WTC11 (cell line): Measurements from ENCODE around the gene EDEM2. TPM values are rescaled to one million over a fixed set of nuclear protein-coding genes. Genes with fewer than 3 reads are reported as not detected.

Experiments
- ATAC-seq: fragments of 200-7000 bp; cut with Tn5 transposase; 2 replicates; pipeline ENCODE4 v1.10.0; 2021; ENCODE audit warnings: mild to moderate bottlenecking, moderate library complexity
- CTCF ChIA-PET: fragments of 300-600 bp; sonication (Branson Sonifier 250); formaldehyde crosslinking; loops from one replicate; lab custom pipeline; 2021; ENCODE audit warnings: antibody characterized with exemption; lab: Charles Lee
- POLR2A ChIA-PET: fragments of 350-600 bp; sonication (Branson Sonifier 250); formaldehyde crosslinking; loops from one replicate; lab custom pipeline; 2021; ENCODE audit warnings: antibody characterized with exemption; lab: Charles Lee
- DNase-seq: peaks from one replicate; pipeline ENCODE4 v3.0.0; 2021; ENCODE audit warnings: low spot score
- H3K27ac Mint-ChIP-seq: 2 replicates; pipeline ENCODE4 v1.8.0; 2021; ENCODE audit warnings: mixed read lengths
- H3K27me3 Mint-ChIP-seq: 2 replicates; pipeline ENCODE4 v1.8.0; 2021; ENCODE audit warnings: low read depth, mild to moderate bottlenecking, moderate library complexity, mixed read lengths
- H3K36me3 Mint-ChIP-seq: 2 replicates; pipeline ENCODE4 v1.8.0; 2021; ENCODE audit warnings: mixed read lengths
- H3K4me1 Mint-ChIP-seq: 2 replicates; pipeline ENCODE4 v1.8.0; 2022; ENCODE audit warnings: mixed read lengths
- H3K4me3 Mint-ChIP-seq: 2 replicates; pipeline ENCODE4 v1.8.0; 2021; ENCODE audit warnings: mild to moderate bottlenecking, moderate library complexity, mixed read lengths
- H3K9me3 Mint-ChIP-seq: 2 replicates; pipeline ENCODE4 v1.8.0; 2021; ENCODE audit warnings: mixed read lengths
- CREB1 ChIP-seq: sonication (generic); formaldehyde crosslinking; IDR thresholded peaks from 2 replicates; pipeline ENCODE4 v1.8.0; 2023; ENCODE audit warnings: mild to moderate bottlenecking, missing genetic modification reagents
- E2F4 ChIP-seq: sonication (generic); formaldehyde crosslinking; IDR thresholded peaks from 2 replicates; pipeline ENCODE4 v1.8.1; 2022; ENCODE audit warnings: low read depth, mild to moderate bottlenecking, moderate library complexity, missing genetic modification reagents, borderline replicate concordance
- GRHL2 ChIP-seq: fragments of 250-450 bp; sonication (Bioruptor Pico); IDR thresholded peaks from 2 replicates; pipeline ENCODE4 v1.8.0; 2022; ENCODE audit warnings: mild to moderate bottlenecking, moderate library complexity; ENCODE audit not compliant: insufficient replicate concordance, severe bottlenecking
- JAZF1 ChIP-seq: fragments of 250-450 bp; sonication (Bioruptor Pico); IDR thresholded peaks from 2 replicates; pipeline ENCODE4 v1.9.0; 2021; ENCODE audit warnings: moderate library complexity, mild to moderate bottlenecking, inconsistent platforms
- MYBL2 ChIP-seq: sonication (generic); formaldehyde crosslinking; IDR thresholded peaks from 2 replicates; pipeline ENCODE4 v1.8.1; 2023; ENCODE audit warnings: mild to moderate bottlenecking, moderate library complexity, missing genetic modification reagents
- NFE2L1 ChIP-seq: sonication (generic); formaldehyde crosslinking; IDR thresholded peaks from 2 replicates; pipeline ENCODE4 v1.8.1; 2023; ENCODE audit warnings: missing genetic modification reagents
- NR3C1 ChIP-seq: sonication (generic); formaldehyde crosslinking; conservative IDR thresholded peaks from 2 replicates; pipeline ENCODE4 v1.8.1; 2023; ENCODE audit warnings: low read depth, mild to moderate bottlenecking, missing genetic modification reagents
- OVOL2 ChIP-seq: fragments of 250-450 bp; sonication (Bioruptor Pico); IDR thresholded peaks from 2 replicates; pipeline ENCODE4 v1.9.0; 2021; ENCODE audit warnings: mild to moderate bottlenecking, borderline replicate concordance
- PRRX2 ChIP-seq: fragments of 250-450 bp; sonication (Bioruptor Pico); IDR thresholded peaks from 2 replicates; pipeline ENCODE4 v1.8.0; 2021; ENCODE audit warnings: mild to moderate bottlenecking
- ZBTB43 ChIP-seq: sonication (generic); formaldehyde crosslinking; IDR thresholded peaks from 2 replicates; pipeline ENCODE4 v1.8.1; 2023; ENCODE audit warnings: mild to moderate bottlenecking, missing genetic modification reagents
- ZNF219 ChIP-seq: sonication (generic); formaldehyde crosslinking; IDR thresholded peaks from 2 replicates; pipeline ENCODE4 v1.8.0; 2023; ENCODE audit warnings: missing genetic modification reagents, mild to moderate bottlenecking, borderline replicate concordance
- ZNF671 ChIP-seq: fragments of 250-450 bp; sonication (Bioruptor Pico); IDR thresholded peaks from 2 replicates; pipeline ENCODE4 v1.8.0; 2021; ENCODE audit warnings: mild to moderate bottlenecking
- total RNA-seq: library from RNA; stranded (reverse); gene quantifications from 3 replicates; pipeline ENCODE4 v1.2.3, GENCODE V29; 2021
- TF ChIP-seq, protein P1 (sequence below): sonication (generic); formaldehyde crosslinking; IDR thresholded peaks from 2 replicates; pipeline ENCODE4 v1.8.1; 2022; ENCODE audit warnings: mild to moderate bottlenecking, moderate library complexity, missing genetic modification reagents
- TF ChIP-seq, protein P2 (sequence below): sonication (generic); formaldehyde crosslinking; IDR thresholded peaks from 2 replicates; pipeline ENCODE4 v1.8.0; 2022; ENCODE audit warnings: mild to moderate bottlenecking, missing genetic modification reagents
- TF ChIP-seq, protein P3 (sequence below): fragments of 200-600 bp; IDR thresholded peaks from 2 replicates; pipeline ENCODE4 v1.8.0; 2022; ENCODE audit warnings: antibody characterized with exemption
- TF ChIP-seq, protein P4 (sequence below): fragments of 250-450 bp; sonication (Bioruptor Pico); IDR thresholded peaks from 2 replicates; pipeline ENCODE4 v1.8.0; 2021; ENCODE audit warnings: mild to moderate bottlenecking
- TF ChIP-seq, protein P5 (sequence below): sonication (generic); formaldehyde crosslinking; IDR thresholded peaks from 2 replicates; pipeline ENCODE4 v1.8.1; 2023; ENCODE audit warnings: mild to moderate bottlenecking, missing genetic modification reagents
- TF ChIP-seq, protein P6 (sequence below): sonication (generic); formaldehyde crosslinking; IDR thresholded peaks from 2 replicates; pipeline ENCODE4 v1.8.0; 2023; ENCODE audit warnings: missing genetic modification reagents

EDEM2 gene
- total RNA-seq, 1 experiment from 2014 or later: 22.7 TPM

DNA sequence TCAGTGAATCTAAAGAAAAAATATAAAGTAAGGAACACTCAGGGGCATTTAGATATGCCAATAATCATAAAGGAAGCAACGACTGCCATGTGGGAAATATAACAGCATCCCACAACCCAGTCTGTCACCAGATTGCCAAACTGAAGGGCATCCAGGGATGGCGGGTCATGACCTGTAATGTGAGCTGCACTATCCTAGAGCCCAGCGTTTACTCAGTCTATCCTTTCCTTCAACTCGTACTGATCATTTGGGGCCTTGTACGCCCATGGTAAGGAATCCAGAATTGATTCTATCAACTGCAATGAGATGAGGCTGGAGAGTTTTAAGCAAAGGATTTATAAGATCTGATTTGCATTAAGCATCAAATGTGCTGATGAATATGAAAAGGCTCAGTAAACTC is 59.8 kb downstream of the EDEM2 start:
- Mint-ChIP-seq H3K27me3 (no peaks in the 10 kb centered on the region), H3K4me3 (no peak overlapping the region), H3K27ac (no peak overlapping the region; the same call in 1 of the 2 replicates), H3K9me3 (no peaks in the 10 kb centered on the region), H3K36me3 (peaks cover 8% of the 10 kb centered on the region), H3K4me1 (peaks cover 21% of the 10 kb centered on the region)
- ChIA-PET POLR2A (no interaction called here), CTCF (interaction anchor here (1.3 kb wide), 1 partner anchor 9 kb away, joined by 4 read pairs; no protein-coding TSS in a partner anchor)
- ATAC-seq (no peak), DNase-seq (no peak)
- TF ChIP-seq, protein P1, sequence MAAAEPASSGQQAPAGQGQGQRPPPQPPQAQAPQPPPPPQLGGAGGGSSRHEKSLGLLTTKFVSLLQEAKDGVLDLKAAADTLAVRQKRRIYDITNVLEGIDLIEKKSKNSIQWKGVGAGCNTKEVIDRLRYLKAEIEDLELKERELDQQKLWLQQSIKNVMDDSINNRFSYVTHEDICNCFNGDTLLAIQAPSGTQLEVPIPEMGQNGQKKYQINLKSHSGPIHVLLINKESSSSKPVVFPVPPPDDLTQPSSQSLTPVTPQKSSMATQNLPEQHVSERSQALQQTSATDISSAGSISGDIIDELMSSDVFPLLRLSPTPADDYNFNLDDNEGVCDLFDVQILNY (CRISPR knock-in tag): no peak
- TF ChIP-seq, protein P2, sequence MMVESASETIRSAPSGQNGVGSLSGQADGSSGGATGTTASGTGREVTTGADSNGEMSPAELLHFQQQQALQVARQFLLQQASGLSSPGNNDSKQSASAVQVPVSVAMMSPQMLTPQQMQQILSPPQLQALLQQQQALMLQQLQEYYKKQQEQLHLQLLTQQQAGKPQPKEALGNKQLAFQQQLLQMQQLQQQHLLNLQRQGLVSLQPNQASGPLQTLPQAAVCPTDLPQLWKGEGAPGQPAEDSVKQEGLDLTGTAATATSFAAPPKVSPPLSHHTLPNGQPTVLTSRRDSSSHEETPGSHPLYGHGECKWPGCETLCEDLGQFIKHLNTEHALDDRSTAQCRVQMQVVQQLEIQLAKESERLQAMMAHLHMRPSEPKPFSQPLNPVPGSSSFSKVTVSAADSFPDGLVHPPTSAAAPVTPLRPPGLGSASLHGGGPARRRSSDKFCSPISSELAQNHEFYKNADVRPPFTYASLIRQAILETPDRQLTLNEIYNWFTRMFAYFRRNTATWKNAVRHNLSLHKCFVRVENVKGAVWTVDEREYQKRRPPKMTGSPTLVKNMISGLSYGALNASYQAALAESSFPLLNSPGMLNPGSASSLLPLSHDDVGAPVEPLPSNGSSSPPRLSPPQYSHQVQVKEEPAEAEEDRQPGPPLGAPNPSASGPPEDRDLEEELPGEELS (CRISPR knock-in tag): no peak
- TF ChIP-seq E2F4 (CRISPR knock-in tag) (no peak), NR3C1 (CRISPR knock-in tag) (no peak), MYBL2 (CRISPR knock-in tag) (no peak), NFE2L1 (CRISPR knock-in tag) (no peak), CREB1 (CRISPR knock-in tag) (no peak), GRHL2 (no peak), JAZF1 (CRISPR knock-in tag) (no peak)
- TF ChIP-seq, protein P3, sequence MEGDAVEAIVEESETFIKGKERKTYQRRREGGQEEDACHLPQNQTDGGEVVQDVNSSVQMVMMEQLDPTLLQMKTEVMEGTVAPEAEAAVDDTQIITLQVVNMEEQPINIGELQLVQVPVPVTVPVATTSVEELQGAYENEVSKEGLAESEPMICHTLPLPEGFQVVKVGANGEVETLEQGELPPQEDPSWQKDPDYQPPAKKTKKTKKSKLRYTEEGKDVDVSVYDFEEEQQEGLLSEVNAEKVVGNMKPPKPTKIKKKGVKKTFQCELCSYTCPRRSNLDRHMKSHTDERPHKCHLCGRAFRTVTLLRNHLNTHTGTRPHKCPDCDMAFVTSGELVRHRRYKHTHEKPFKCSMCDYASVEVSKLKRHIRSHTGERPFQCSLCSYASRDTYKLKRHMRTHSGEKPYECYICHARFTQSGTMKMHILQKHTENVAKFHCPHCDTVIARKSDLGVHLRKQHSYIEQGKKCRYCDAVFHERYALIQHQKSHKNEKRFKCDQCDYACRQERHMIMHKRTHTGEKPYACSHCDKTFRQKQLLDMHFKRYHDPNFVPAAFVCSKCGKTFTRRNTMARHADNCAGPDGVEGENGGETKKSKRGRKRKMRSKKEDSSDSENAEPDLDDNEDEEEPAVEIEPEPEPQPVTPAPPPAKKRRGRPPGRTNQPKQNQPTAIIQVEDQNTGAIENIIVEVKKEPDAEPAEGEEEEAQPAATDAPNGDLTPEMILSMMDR: no peak

DNA sequence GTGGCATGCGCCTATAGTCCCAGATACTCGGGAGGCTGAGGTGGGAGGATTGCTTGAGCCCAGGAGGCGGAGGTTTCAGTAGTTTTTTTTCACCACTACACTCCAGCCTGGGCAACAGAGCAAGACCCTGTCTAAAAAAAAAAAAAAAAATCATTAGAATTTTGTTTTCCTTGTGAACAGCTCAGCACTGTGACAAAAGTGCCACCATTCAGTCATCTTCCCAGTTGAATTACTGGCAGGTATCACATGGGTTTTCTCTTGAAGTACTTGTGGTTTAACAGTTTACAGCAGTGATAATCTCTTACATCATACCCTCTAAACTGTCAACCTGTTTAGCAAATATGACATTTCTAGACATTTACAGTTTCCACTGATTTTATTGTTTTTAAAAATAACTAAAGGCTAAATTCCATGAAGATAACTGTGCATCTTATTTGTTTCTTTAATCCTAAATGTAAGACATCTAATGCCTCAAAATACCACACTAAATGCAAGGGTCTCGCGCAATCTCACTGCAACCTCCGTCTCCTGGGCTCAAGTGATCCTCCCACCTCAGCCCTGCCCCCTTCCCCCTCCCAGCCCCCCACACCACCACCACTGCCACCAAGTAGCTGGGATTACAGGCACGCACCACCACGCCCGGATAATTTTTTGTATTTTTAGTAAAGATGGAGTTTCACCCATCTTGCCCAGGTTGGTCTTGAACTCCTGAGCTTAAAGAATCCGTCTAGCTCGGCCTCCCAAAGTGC is 61.5 kb downstream of the EDEM2 start:
- POLR2A ChIA-PET: no interaction called here
- H3K4me1 Mint-ChIP-seq: peaks cover 12% of the 10 kb centered on the region
- H3K27me3 Mint-ChIP-seq: no peaks in the 10 kb centered on the region
- no peak overlapping the region for H3K4me3 Mint-ChIP-seq
- no peak overlapping the region for H3K27ac Mint-ChIP-seq
- no peaks in the 10 kb centered on the region for H3K9me3 Mint-ChIP-seq
- H3K36me3 Mint-ChIP-seq: peaks cover 8% of the 10 kb centered on the region
- CTCF ChIA-PET: interaction anchor here (0.6 to 1.4 kb wide), 4 partner anchors 11 to 244 kb away, joined by 3 to 5 read pairs (median 4); no protein-coding TSS in a partner anchor
- DNase-seq (no peak), ATAC-seq (no peak)
- TF ChIP-seq ZBTB43 (CRISPR knock-in tag) (no peak), ZNF671 (CRISPR knock-in tag) (no peak), OVOL2 (CRISPR knock-in tag) (no peak), PRRX2 (CRISPR knock-in tag) (no peak), ZNF219 (no peak)
- TF ChIP-seq, protein P4, sequence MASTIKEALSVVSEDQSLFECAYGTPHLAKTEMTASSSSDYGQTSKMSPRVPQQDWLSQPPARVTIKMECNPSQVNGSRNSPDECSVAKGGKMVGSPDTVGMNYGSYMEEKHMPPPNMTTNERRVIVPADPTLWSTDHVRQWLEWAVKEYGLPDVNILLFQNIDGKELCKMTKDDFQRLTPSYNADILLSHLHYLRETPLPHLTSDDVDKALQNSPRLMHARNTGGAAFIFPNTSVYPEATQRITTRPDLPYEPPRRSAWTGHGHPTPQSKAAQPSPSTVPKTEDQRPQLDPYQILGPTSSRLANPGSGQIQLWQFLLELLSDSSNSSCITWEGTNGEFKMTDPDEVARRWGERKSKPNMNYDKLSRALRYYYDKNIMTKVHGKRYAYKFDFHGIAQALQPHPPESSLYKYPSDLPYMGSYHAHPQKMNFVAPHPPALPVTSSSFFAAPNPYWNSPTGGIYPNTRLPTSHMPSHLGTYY: no peak
- TF ChIP-seq, protein P5, sequence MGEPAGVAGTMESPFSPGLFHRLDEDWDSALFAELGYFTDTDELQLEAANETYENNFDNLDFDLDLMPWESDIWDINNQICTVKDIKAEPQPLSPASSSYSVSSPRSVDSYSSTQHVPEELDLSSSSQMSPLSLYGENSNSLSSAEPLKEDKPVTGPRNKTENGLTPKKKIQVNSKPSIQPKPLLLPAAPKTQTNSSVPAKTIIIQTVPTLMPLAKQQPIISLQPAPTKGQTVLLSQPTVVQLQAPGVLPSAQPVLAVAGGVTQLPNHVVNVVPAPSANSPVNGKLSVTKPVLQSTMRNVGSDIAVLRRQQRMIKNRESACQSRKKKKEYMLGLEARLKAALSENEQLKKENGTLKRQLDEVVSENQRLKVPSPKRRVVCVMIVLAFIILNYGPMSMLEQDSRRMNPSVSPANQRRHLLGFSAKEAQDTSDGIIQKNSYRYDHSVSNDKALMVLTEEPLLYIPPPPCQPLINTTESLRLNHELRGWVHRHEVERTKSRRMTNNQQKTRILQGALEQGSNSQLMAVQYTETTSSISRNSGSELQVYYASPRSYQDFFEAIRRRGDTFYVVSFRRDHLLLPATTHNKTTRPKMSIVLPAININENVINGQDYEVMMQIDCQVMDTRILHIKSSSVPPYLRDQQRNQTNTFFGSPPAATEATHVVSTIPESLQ (CRISPR knock-in tag): no peak
- TF ChIP-seq, protein P1 (CRISPR knock-in tag): no peak
- TF ChIP-seq, protein P6, sequence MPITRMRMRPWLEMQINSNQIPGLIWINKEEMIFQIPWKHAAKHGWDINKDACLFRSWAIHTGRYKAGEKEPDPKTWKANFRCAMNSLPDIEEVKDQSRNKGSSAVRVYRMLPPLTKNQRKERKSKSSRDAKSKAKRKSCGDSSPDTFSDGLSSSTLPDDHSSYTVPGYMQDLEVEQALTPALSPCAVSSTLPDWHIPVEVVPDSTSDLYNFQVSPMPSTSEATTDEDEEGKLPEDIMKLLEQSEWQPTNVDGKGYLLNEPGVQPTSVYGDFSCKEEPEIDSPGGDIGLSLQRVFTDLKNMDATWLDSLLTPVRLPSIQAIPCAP: no peak
